HepG2 (cell line): ENCODE results near the gene DCAF7. TPM values are rescaled to one million over a fixed set of nuclear protein-coding genes. Genes with fewer than 3 reads are reported as not detected.

ENCODE experiments used
- EED ChIP-seq: sonication (generic); formaldehyde crosslinking; IDR thresholded peaks from 2 replicates; pipeline ENCODE4 v1.5.0; 2020; ENCODE audit warnings: mild to moderate bottlenecking, missing genetic modification reagents
- HES4 ChIP-seq: sonication (generic); formaldehyde crosslinking; IDR thresholded peaks from 2 replicates; pipeline ENCODE4 v1.9.0; 2021; ENCODE audit warnings: mild to moderate bottlenecking, missing genetic modification reagents, borderline replicate concordance
- JUNB ChIP-seq: sonication (generic); formaldehyde crosslinking; IDR thresholded peaks from 2 replicates; pipeline ENCODE4 v1.8.0; 2022; ENCODE audit warnings: missing genetic modification reagents, mild to moderate bottlenecking, borderline replicate concordance
- KLF9 ChIP-seq: IDR thresholded peaks from 2 replicates; pipeline ENCODE4 v1.6.1; 2016; ENCODE audit warnings: low read depth
- KMT2A ChIP-seq: sonication (generic); formaldehyde crosslinking; IDR thresholded peaks from 2 replicates; pipeline ENCODE4 v1.4.0; 2020; ENCODE audit warnings: missing genetic modification reagents
- KMT2B ChIP-seq: IDR thresholded peaks from 2 replicates; pipeline ENCODE4 v1.6.1; 2016; ENCODE audit warnings: missing genetic modification reagents, missing compliant biosample characterization
- MYNN ChIP-seq: sonication (generic); formaldehyde crosslinking; IDR thresholded peaks from 2 replicates; pipeline ENCODE4 v1.4.0; 2020; ENCODE audit warnings: mild to moderate bottlenecking, low read depth, missing genetic modification reagents
- PRPF4 ChIP-seq: fragments of 200-400 bp; formaldehyde crosslinking; IDR thresholded peaks from 2 replicates; pipeline ENCODE4 v1.6.1; 2016; ENCODE audit warnings: low read length, low read depth; ENCODE audit not compliant: poor library complexity, severe bottlenecking
- SSRP1 ChIP-seq: IDR thresholded peaks from 2 replicates; pipeline ENCODE4 v1.6.1; 2016; ENCODE audit warnings: control low read depth
- ZFP36L2 ChIP-seq: sonication (generic); formaldehyde crosslinking; IDR thresholded peaks from 2 replicates; pipeline ENCODE4 v1.4.0; 2020; ENCODE audit warnings: missing genetic modification reagents
- ZNF331 ChIP-seq: sonication (generic); formaldehyde crosslinking; IDR thresholded peaks from 2 replicates; pipeline ENCODE4 v1.4.0; 2020; ENCODE audit warnings: missing genetic modification reagents
- ZNF841 ChIP-seq: sonication (generic); formaldehyde crosslinking; IDR thresholded peaks from 2 replicates; pipeline ENCODE4 v1.8.1; 2023; ENCODE audit warnings: missing genetic modification reagents, borderline replicate concordance
- ZNF878 ChIP-seq: sonication (generic); formaldehyde crosslinking; IDR thresholded peaks from 2 replicates; pipeline ENCODE4 v1.8.1; 2023; ENCODE audit warnings: mild to moderate bottlenecking, missing genetic modification reagents, moderate library complexity
- polyA plus RNA-seq, 8 experiments: library from polyadenylated mRNA; depleted of rRNA in 3 of 8; stranded (reverse) in 7 of 8; unstranded in 1 of 8; fragments of >200 nt; fragmentation: Illumina TruSeq in 4 of 8; extraction: Trizol in 4 of 8; gene quantifications; 2 replicates each; pipeline versions ENCODE4 v1.2.1 to v1.2.3, GENCODE V29; 2011 to 2016; ENCODE audit warnings: low read depth in 4 of 8, missing spikeins in 1 of 8, mixed read lengths in 1 of 8; ENCODE audit not compliant: insufficient read depth in 1 of 8
- total RNA-seq, 5 experiments: library from RNA; depleted of rRNA; stranded (reverse); fragments of >200 nt; fragmentation: Illumina TruSeq; extraction: Trizol; gene quantifications; 2 replicates each; pipeline ENCODE4 v1.2.3, GENCODE V29; 2016; ENCODE audit warnings: low read depth in 1 of 5
- TF ChIP-seq, protein P1 (sequence below): sonication (generic); IDR thresholded peaks from 2 replicates; pipeline ENCODE4 v1.6.1; 2016; ENCODE audit warnings: low read depth, borderline replicate concordance
- TF ChIP-seq, protein P2 (sequence below): IDR thresholded peaks from 2 replicates; pipeline ENCODE4 v1.6.1; 2018; ENCODE audit warnings: missing genetic modification reagents
- TF ChIP-seq, protein P3 (sequence below): sonication (generic); formaldehyde crosslinking; IDR thresholded peaks from 2 replicates; pipeline ENCODE4 v1.9.0; 2021; ENCODE audit warnings: missing genetic modification reagents, borderline replicate concordance
- TF ChIP-seq, protein P4 (sequence below): sonication (generic); formaldehyde crosslinking; IDR thresholded peaks from 2 replicates; pipeline ENCODE4 v1.5.0; 2020; ENCODE audit warnings: missing genetic modification reagents
- TF ChIP-seq, protein P5 (sequence below): sonication (generic); formaldehyde crosslinking; IDR thresholded peaks from one replicate; pipeline ENCODE4 v1.5.1; 2020; ENCODE audit warnings: mild to moderate bottlenecking, missing genetic modification reagents; ENCODE audit errors: not compliant biosample characterization

Gene DCAF7
- total and polyA plus RNA-seq, 2 of the 13 experiments (the other 11 are each of a cell fraction or from before 2014, with no cell fraction given): 55.2 to 73.4 TPM

DNA sequence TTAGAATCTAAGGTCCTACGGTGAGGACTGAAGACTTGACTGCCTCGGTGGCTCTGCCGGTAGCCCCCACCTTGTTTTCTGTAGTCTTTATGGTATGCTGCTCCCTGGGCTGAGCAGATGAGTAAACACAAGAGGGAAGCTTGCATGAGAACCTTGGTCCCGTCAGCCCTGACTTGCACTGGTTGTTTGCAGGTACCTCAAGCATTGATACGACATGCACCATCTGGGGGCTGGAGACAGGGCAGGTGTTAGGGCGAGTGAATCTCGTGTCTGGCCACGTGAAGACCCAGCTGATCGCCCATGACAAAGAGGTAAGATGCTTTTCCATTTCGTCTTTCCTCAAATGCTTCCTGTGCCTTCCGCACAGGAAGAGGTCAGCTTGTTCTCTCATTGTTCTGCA lies 29.4 kb downstream of the DCAF7 start (continued):
- no peak for TF ChIP-seq PRPF4
- TF ChIP-seq, protein P1, sequence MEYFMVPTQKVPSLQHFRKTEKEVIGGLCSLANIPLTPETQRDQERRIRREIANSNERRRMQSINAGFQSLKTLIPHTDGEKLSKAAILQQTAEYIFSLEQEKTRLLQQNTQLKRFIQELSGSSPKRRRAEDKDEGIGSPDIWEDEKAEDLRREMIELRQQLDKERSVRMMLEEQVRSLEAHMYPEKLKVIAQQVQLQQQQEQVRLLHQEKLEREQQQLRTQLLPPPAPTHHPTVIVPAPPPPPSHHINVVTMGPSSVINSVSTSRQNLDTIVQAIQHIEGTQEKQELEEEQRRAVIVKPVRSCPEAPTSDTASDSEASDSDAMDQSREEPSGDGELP: peak; percentile 95
- TF ChIP-seq MYNN (CRISPR knock-in tag): no peak
- TF ChIP-seq, protein P2, sequence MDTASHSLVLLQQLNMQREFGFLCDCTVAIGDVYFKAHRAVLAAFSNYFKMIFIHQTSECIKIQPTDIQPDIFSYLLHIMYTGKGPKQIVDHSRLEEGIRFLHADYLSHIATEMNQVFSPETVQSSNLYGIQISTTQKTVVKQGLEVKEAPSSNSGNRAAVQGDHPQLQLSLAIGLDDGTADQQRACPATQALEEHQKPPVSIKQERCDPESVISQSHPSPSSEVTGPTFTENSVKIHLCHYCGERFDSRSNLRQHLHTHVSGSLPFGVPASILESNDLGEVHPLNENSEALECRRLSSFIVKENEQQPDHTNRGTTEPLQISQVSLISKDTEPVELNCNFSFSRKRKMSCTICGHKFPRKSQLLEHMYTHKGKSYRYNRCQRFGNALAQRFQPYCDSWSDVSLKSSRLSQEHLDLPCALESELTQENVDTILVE (CRISPR knock-in tag): peak; percentile 60; the same call in 1 of the 2 replicates
- TF ChIP-seq KMT2A (CRISPR knock-in tag): peak; percentile 67; the same call in 1 of the 2 replicates
- TF ChIP-seq, protein P3, sequence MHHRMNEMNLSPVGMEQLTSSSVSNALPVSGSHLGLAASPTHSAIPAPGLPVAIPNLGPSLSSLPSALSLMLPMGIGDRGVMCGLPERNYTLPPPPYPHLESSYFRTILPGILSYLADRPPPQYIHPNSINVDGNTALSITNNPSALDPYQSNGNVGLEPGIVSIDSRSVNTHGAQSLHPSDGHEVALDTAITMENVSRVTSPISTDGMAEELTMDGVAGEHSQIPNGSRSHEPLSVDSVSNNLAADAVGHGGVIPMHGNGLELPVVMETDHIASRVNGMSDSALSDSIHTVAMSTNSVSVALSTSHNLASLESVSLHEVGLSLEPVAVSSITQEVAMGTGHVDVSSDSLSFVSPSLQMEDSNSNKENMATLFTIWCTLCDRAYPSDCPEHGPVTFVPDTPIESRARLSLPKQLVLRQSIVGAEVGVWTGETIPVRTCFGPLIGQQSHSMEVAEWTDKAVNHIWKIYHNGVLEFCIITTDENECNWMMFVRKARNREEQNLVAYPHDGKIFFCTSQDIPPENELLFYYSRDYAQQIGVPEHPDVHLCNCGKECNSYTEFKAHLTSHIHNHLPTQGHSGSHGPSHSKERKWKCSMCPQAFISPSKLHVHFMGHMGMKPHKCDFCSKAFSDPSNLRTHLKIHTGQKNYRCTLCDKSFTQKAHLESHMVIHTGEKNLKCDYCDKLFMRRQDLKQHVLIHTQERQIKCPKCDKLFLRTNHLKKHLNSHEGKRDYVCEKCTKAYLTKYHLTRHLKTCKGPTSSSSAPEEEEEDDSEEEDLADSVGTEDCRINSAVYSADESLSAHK (CRISPR knock-in tag): no peak
- TF ChIP-seq ZFP36L2 (CRISPR knock-in tag): no peak
- TF ChIP-seq KLF9 (CRISPR knock-in tag): peak; percentile 62; the same call in 1 of the 2 replicates
- no peak for TF ChIP-seq ZNF331 (CRISPR knock-in tag)
- no peak for TF ChIP-seq ZNF841 (CRISPR knock-in tag)
- peak; percentile 32; the same call in 1 of the 2 replicates for TF ChIP-seq KMT2B (CRISPR knock-in tag)
- no peak for TF ChIP-seq HES4
- no peak for TF ChIP-seq JUNB (CRISPR knock-in tag)
- TF ChIP-seq, protein P4, sequence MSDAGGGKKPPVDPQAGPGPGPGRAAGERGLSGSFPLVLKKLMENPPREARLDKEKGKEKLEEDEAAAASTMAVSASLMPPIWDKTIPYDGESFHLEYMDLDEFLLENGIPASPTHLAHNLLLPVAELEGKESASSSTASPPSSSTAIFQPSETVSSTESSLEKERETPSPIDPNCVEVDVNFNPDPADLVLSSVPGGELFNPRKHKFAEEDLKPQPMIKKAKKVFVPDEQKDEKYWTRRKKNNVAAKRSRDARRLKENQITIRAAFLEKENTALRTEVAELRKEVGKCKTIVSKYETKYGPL (CRISPR knock-in tag): no peak
- no peak for TF ChIP-seq SSRP1
- TF ChIP-seq ZNF878: no peak
- TF ChIP-seq EED (CRISPR knock-in tag): no peak
- TF ChIP-seq, protein P5, sequence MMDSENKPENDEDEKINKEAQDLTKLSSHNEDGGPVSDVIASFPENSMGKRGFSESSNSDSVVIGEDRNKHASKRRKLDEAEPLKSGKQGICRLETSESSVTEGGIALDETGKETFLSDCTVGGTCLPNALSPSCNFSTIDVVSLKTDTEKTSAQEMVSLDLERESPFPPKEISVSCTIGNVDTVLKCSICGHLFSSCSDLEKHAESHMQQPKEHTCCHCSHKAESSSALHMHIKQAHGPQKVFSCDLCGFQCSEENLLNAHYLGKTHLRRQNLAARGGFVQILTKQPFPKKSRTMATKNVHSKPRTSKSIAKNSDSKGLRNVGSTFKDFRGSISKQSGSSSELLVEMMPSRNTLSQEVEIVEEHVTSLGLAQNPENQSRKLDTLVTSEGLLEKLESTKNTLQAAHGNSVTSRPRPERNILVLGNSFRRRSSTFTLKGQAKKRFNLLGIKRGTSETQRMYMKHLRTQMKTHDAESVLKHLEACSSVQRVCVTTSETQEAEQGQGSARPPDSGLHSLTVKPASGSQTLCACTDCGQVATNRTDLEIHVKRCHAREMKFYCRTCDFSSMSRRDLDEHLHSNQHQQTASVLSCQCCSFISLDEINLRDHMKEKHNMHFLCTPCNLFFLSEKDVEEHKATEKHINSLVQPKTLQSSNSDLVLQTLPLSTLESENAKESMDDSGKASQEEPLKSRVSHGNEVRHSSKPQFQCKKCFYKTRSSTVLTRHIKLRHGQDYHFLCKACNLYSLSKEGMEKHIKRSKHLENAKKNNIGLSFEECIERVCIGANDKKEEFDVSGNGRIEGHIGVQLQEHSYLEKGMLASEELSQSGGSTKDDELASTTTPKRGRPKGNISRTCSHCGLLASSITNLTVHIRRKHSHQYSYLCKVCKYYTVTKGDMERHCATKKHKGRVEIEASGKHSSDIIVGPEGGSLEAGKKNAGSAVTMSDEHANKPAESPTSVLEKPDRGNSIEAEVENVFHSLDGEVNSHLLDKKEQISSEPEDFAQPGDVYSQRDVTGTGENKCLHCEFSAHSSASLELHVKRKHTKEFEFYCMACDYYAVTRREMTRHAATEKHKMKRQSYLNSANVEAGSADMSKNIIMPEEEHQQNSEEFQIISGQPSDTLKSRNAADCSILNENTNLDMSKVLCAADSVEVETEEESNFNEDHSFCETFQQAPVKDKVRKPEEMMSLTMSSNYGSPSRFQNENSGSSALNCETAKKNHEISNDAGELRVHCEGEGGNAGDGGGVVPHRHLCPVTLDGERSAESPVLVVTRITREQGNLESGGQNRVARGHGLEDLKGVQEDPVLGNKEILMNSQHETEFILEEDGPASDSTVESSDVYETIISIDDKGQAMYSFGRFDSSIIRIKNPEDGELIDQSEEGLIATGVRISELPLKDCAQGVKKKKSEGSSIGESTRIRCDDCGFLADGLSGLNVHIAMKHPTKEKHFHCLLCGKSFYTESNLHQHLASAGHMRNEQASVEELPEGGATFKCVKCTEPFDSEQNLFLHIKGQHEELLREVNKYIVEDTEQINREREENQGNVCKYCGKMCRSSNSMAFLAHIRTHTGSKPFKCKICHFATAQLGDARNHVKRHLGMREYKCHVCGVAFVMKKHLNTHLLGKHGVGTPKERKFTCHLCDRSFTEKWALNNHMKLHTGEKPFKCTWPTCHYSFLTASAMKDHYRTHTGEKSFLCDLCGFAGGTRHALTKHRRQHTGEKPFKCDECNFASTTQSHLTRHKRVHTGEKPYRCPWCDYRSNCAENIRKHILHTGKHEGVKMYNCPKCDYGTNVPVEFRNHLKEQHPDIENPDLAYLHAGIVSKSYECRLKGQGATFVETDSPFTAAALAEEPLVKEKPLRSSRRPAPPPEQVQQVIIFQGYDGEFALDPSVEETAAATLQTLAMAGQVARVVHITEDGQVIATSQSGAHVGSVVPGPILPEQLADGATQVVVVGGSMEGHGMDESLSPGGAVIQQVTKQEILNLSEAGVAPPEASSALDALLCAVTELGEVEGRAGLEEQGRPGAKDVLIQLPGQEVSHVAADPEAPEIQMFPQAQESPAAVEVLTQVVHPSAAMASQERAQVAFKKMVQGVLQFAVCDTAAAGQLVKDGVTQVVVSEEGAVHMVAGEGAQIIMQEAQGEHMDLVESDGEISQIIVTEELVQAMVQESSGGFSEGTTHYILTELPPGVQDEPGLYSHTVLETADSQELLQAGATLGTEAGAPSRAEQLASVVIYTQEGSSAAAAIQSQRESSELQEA (CRISPR knock-in tag): no peak
